Body of pancreas (tissue), 4 donors: Measurements from ENCODE around the gene PRDM2. TPM values are rescaled to one million over a fixed set of nuclear protein-coding genes. Genes with fewer than 3 reads are reported as not detected.

Source experiments
- ATAC-seq: fragments of 150-250 bp; one replicate; pipeline ENCODE4 v1.9.1; 2016
- DNase-seq, 4 donors: peaks; one replicate each; pipeline ENCODE4 v3.0.0-alpha.2; 2019
- H3K27ac ChIP-seq, 4 donors: fragments of 200-600 bp; sonication (generic); 1 replicate in 3 of 4; 2 replicates in 1 of 4; pipeline versions ENCODE4 v1.5.1 to v1.6.1; 2016 to 2019; ENCODE audit warnings: mild to moderate bottlenecking in 1 of 4, mixed read lengths in 1 of 4, moderate library complexity in 1 of 4
- H3K27me3 ChIP-seq, 2 donors: fragments of 200-600 bp; sonication (generic); one replicate each; pipeline ENCODE4 v1.6.0; 2016; ENCODE audit warnings: mild to moderate bottlenecking in 1 of 2
- H3K36me3 ChIP-seq, 2 donors: fragments of 200-600 bp; sonication (generic); replicated peaks in 1 of 2; 2 replicates each; pipeline ENCODE4 v1.5.1; 2016; ENCODE audit warnings: low read depth in 2 of 2; ENCODE audit not compliant: insufficient read depth in 1 of 2
- H3K4me1 ChIP-seq: fragments of 200-600 bp; sonication (generic); one replicate; pipeline ENCODE4 v1.6.0; 2016
- H3K4me3 ChIP-seq, 2 donors: fragments of 200-600 bp; sonication (generic); 1 replicate in 1 of 2; 2 replicates in 1 of 2; pipeline ENCODE4 v1.5.1; 2016 to 2019
- H3K9me3 ChIP-seq, 3 donors: fragments of 200-600 bp; sonication (generic); 1 replicate in 2 of 3; 2 replicates in 1 of 3; pipeline ENCODE4 v1.5.1; 2016
- CTCF ChIP-seq, 7 experiments: fragments of 450-650 bp in 4 of 7; fragments of 200-600 bp in 3 of 7; sonication (generic) in 3 of 7; IDR thresholded peaks; one replicate each; pipeline ENCODE4 v1.5.1; 2016 to 2019; ENCODE audit warnings: antibody characterized with exemption in 7 of 7
- POLR2A ChIP-seq, 3 donors: fragments of 450-650 bp; IDR thresholded peaks; one replicate each; pipeline ENCODE4 v1.6.1; 2016; ENCODE audit warnings: antibody characterized with exemption in 3 of 3, mild to moderate bottlenecking in 2 of 3
- WGBS, 2 donors: methylation state at CpG; one replicate each; pipeline ENCODE4 v1.1.5; 2017; 5-methylcytosine and 5-hydroxymethylcytosine counted together
- intact Hi-C: fragments of 100-400 bp; cut with DNase I; formaldehyde crosslinking; loops from one replicate; pipeline ENCODE4 v1.15.1; 2023
- total RNA-seq, 2 donors: library from RNA; depleted of rRNA; stranded (reverse); fragments of >200 nt; gene quantifications; one replicate each; pipeline ENCODE4 v1.1.0, GENCODE V29; 2016

PRDM2 gene
- total RNA-seq, 2 donors from 2014 or later, result 21.4 to 21.8 TPM

GRCh38 chr1:13820055-13820454, 120.1 kb downstream of the PRDM2 start:
- WGBS, 2 donors, result 91 to 92% methylated on average over 13 of the region's 13 CpGs
- DNase-seq, result no peak

GRCh38 chr1:13820456-13820855, 120.5 kb downstream of the PRDM2 start:
- DNase-seq (no peak), ATAC-seq (no peak)
- Histone ChIP-seq H3K36me3 (peaks cover 0 to 2% of the 10 kb centered on the region in 2 donors), H3K27me3 (no peaks in the 10 kb centered on the region), H3K27ac (no peak overlapping the region), H3K4me3 (no peak overlapping the region), H3K9me3 (no peaks in the 10 kb centered on the region), H3K4me1 (no peaks in the 10 kb centered on the region)
- intact Hi-C loops, result no loop called here
- 88 to 89% methylated on average over 6 to 8 of the region's 8 CpGs for WGBS, 2 donors
- TF ChIP-seq CTCF (IDR thresholded peaks at IDR 0.05), result no peak
- TF ChIP-seq POLR2A (IDR thresholded peaks at IDR 0.05), result no peak

More at GRCh38 chr1:13820055-13820454, 120.1 kb downstream of the PRDM2 start:
- Histone ChIP-seq H3K9me3 (no peaks in the 10 kb centered on the region), H3K4me3 (no peak overlapping the region), H3K36me3 (peaks cover 0 to 2% of the 10 kb centered on the region in 2 donors), H3K27ac (no peak overlapping the region), H3K4me1 (no peaks in the 10 kb centered on the region), H3K27me3 (no peaks in the 10 kb centered on the region)
- no peak for TF ChIP-seq CTCF (IDR thresholded peaks at IDR 0.05)
- no peak for TF ChIP-seq POLR2A (IDR thresholded peaks at IDR 0.05)
- no peak for ATAC-seq
- intact Hi-C loops, result no loop called here

GRCh38 chr1:13823126-13823880, 123.3 kb downstream of the PRDM2 start:
- TF ChIP-seq CTCF (IDR thresholded peaks at IDR 0.05) (no peak), POLR2A (IDR thresholded peaks at IDR 0.05) (no peak)
- no peak for ATAC-seq
- DNase-seq, result no peak
- Histone ChIP-seq H3K9me3 (no peaks in the 10 kb centered on the region), H3K27me3 (no peaks in the 10 kb centered on the region), H3K4me1 (no peaks in the 10 kb centered on the region), H3K4me3 (no peak overlapping the region), H3K27ac (no peak overlapping the region), H3K36me3 (peaks cover 0 to 2% of the 10 kb centered on the region in 2 donors)
- intact Hi-C loops, result no loop called here
- 90 to 94% methylated on average over 22 to 24 of the region's 24 CpGs for WGBS, 2 donors

GRCh38 chr1:13823936-13824335, 123.9 kb downstream of the PRDM2 start:
- ATAC-seq (no peak), DNase-seq (no peak)
- TF ChIP-seq POLR2A (IDR thresholded peaks at IDR 0.05) (no peak), CTCF (IDR thresholded peaks at IDR 0.05) (no peak)
- no peak overlapping the region for H3K4me3 ChIP-seq
- H3K36me3 ChIP-seq, result peaks cover 0 to 2% of the 10 kb centered on the region in 2 donors
- H3K27ac ChIP-seq, result no peak overlapping the region
- H3K27me3 ChIP-seq, result no peaks in the 10 kb centered on the region
- H3K9me3 ChIP-seq, result no peaks in the 10 kb centered on the region
- whole genome bisulfite sequencing, 2 donors, result 84% methylated on average over 11 of the region's 11 CpGs
- intact Hi-C loops, result no loop called here
- peaks cover under 1% of the 10 kb centered on the region for H3K4me1 ChIP-seq

GRCh38 chr1:13824626-13825025, 124.6 kb downstream of the PRDM2 start:
- H3K4me1 ChIP-seq, result peaks cover 4% of the 10 kb centered on the region
- intact Hi-C loops, result no loop called here
- 89 to 93% methylated on average over 9 of the region's 9 CpGs for WGBS, 2 donors
- no peak overlapping the region for H3K27ac ChIP-seq
- H3K4me3 ChIP-seq, result no peak overlapping the region
- DNase-seq (no peak), ATAC-seq (no peak)
- no peaks in the 10 kb centered on the region for H3K9me3 ChIP-seq
- TF ChIP-seq CTCF (IDR thresholded peaks at IDR 0.05), result no peak
- no peak for TF ChIP-seq POLR2A (IDR thresholded peaks at IDR 0.05)
- peaks cover 0 to 2% of the 10 kb centered on the region in 2 donors for H3K36me3 ChIP-seq
- H3K27me3 ChIP-seq, result no peaks in the 10 kb centered on the region
